Measurements from ENCODE around the gene ITIH4.

- TF ChIP-seq CTCF (conservative IDR thresholded peaks at IDR 0.05 in 1 of 2, IDR thresholded peaks at IDR 0.05 in 1 of 2; ENCODE audit: extremely low read depth in 1 of 2, insufficient read depth in 1 of 2, low read depth in 1 of 2, low read length in 2 of 2) (no peak), EZH2 (IDR thresholded peaks at IDR 0.05; ENCODE audit: borderline replicate concordance, low read length) (no peak)
Measured at GRCh38 chr3:52834871-52835501, 4.5 kb upstream of the ITIH4 start, which contains the start of gene MUSTN1.
